Retinal pigment epithelial cell (primary cell): ENCODE measurements around the gene CPLANE2.
"Not testable (repeated sequence)": the region's sequence is repeated elsewhere in the genome, so short reads cannot be mapped to it uniquely, and the experiment has no call there.

Experiments used
- DNase-seq: peaks from one replicate; pipeline ENCODE4 v3.0.0-alpha.2; 2010; ENCODE audit warnings: low read depth
- H3K4me3 ChIP-seq: 2 replicates; pipeline ENCODE4 v1.5.1; 2011; ENCODE audit warnings: mild to moderate bottlenecking, low read length, control low read depth, moderate library complexity
- CTCF ChIP-seq: conservative IDR thresholded peaks from 2 replicates; pipeline ENCODE4 v1.5.1; 2011; ENCODE audit warnings: low read depth, low read length, control low read depth, inconsistent platforms

CPLANE2 gene

GRCh38 chr1:16229976-16230740 is 6.8 kb downstream of the CPLANE2 start:
- no peak for TF ChIP-seq CTCF
- no peak overlapping the region for H3K4me3 ChIP-seq
- no peak for DNase-seq

GRCh38 chr1:16226490-16227179 is 10.3 kb downstream of the CPLANE2 start:
- no peak for TF ChIP-seq CTCF
- no peak for DNase-seq
- H3K4me3 ChIP-seq, result peak overlapping the region; percentile 29

- H3K4me3 ChIP-seq, result no peak overlapping the region
- no peak for DNase-seq
- no peak for TF ChIP-seq CTCF
Observed at GRCh38 chr1:16226129-16226489, 10.9 kb downstream of the CPLANE2 start.

- TF ChIP-seq CTCF, result no peak
- DNase-seq, result no peak
- no peak overlapping the region for H3K4me3 ChIP-seq
Observed at GRCh38 chr1:16224472-16224871, 12.5 kb downstream of the CPLANE2 start.

- H3K4me3 ChIP-seq, DNase-seq: not testable (repeated sequence)
Observed at GRCh38 chr1:16222716-16223115, 14.3 kb downstream of the CPLANE2 start.

- no peak for TF ChIP-seq CTCF
- no peak overlapping the region for H3K4me3 ChIP-seq
- DNase-seq, result no peak
Observed at GRCh38 chr1:16221499-16221898, 15.5 kb downstream of the CPLANE2 start.

GRCh38 chr1:16219968-16220500 is 16.9 kb downstream of the CPLANE2 start:
- no peak for TF ChIP-seq CTCF
- H3K4me3 ChIP-seq, result no peak overlapping the region

More at GRCh38 chr1:16219968-16220500, 16.9 kb downstream of the CPLANE2 start:
- no peak for DNase-seq
